ENCODE measurements around the gene NMNAT3.

The NMNAT3 gene

DNA sequence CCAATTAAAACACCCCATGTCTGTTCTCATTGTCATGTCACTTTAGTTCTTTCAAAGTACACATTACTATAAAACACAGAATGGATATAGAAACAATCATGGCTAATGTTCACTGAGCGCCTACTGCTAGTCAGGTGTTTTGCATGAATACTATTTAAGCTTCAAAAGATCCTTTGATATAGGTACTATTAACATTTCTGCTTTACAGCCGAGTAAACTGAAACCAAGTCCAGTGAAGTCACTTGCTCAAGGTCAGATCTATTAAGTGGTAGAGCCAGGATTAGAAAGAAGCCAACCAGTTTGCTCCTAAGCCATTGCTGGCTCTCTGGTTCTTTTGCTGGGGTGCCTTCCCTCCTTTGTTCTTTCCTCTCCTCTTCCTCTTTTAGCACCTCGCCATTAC lies 32.4 kb upstream of the NMNAT3 start:
- Histone ChIP-seq H3K4me3 (ENCODE audit: low read length, poor library complexity, severe bottlenecking) (no peak overlapping the region), H3K9me2 (replicated peaks; ENCODE audit: low read depth, low read length) (no peaks in the 10 kb centered on the region), H2AFZ (ENCODE audit: low read length) (no peak overlapping the region), H3K79me2 (ENCODE audit: insufficient read depth, low read length) (no peaks in the 10 kb centered on the region), H3K9ac (ENCODE audit: low read depth, low read length, poor library complexity, severe bottlenecking) (no peak overlapping the region), H4K20me1 (ENCODE audit: insufficient read depth, low read length, poor library complexity, severe bottlenecking) (no peaks in the 10 kb centered on the region), H3K27me3 (ENCODE audit: insufficient read depth, low read length, poor library complexity, severe bottlenecking) (no peaks in the 10 kb centered on the region), H3K9me3 (ENCODE audit: insufficient read depth, low read depth, low read length) (no peaks in the 10 kb centered on the region), H3K4me2 (ENCODE audit: low read depth, low read length, poor library complexity, severe bottlenecking) (no peak overlapping the region), H3K4me1 (ENCODE audit: insufficient read depth, low read length, poor library complexity, severe bottlenecking) (no peaks in the 10 kb centered on the region), H3K36me3 (ENCODE audit: insufficient read depth, low read length) (no peaks in the 10 kb centered on the region), H3F3A (ENCODE audit: low read depth) (no peaks in the 10 kb centered on the region)
- TF ChIP-seq, protein P1, sequence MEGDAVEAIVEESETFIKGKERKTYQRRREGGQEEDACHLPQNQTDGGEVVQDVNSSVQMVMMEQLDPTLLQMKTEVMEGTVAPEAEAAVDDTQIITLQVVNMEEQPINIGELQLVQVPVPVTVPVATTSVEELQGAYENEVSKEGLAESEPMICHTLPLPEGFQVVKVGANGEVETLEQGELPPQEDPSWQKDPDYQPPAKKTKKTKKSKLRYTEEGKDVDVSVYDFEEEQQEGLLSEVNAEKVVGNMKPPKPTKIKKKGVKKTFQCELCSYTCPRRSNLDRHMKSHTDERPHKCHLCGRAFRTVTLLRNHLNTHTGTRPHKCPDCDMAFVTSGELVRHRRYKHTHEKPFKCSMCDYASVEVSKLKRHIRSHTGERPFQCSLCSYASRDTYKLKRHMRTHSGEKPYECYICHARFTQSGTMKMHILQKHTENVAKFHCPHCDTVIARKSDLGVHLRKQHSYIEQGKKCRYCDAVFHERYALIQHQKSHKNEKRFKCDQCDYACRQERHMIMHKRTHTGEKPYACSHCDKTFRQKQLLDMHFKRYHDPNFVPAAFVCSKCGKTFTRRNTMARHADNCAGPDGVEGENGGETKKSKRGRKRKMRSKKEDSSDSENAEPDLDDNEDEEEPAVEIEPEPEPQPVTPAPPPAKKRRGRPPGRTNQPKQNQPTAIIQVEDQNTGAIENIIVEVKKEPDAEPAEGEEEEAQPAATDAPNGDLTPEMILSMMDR (conservative IDR thresholded peaks at IDR 0.05; ENCODE audit: low read length): no peak
- no peak for TF ChIP-seq EZH2phosphoT487 (IDR thresholded peaks at IDR 0.05; ENCODE audit: borderline replicate concordance)

- no peak overlapping the region for H3K9ac ChIP-seq (ENCODE audit: low read depth, low read length, poor library complexity, severe bottlenecking)
- no peaks in the 10 kb centered on the region for H3K27me3 ChIP-seq (ENCODE audit: insufficient read depth, low read length, poor library complexity, severe bottlenecking)
- no peak overlapping the region for H2AFZ ChIP-seq (ENCODE audit: low read length)
- H3K36me3 ChIP-seq (ENCODE audit: insufficient read depth, low read length): no peaks in the 10 kb centered on the region
- TF ChIP-seq, protein P1 (conservative IDR thresholded peaks at IDR 0.05; ENCODE audit: low read length): no peak
- no peak for TF ChIP-seq EZH2phosphoT487 (IDR thresholded peaks at IDR 0.05; ENCODE audit: borderline replicate concordance)
- H3K9me3 ChIP-seq (ENCODE audit: insufficient read depth, low read depth, low read length): no peaks in the 10 kb centered on the region
- no peaks in the 10 kb centered on the region for H3K9me2 ChIP-seq (replicated peaks; ENCODE audit: low read depth, low read length)
- no peaks in the 10 kb centered on the region for H3K79me2 ChIP-seq (ENCODE audit: insufficient read depth, low read length)
- no peaks in the 10 kb centered on the region for H3K4me1 ChIP-seq (ENCODE audit: insufficient read depth, low read length, poor library complexity, severe bottlenecking)
- H3K4me2 ChIP-seq (ENCODE audit: low read depth, low read length, poor library complexity, severe bottlenecking): no peak overlapping the region
- H3K4me3 ChIP-seq (ENCODE audit: low read length, poor library complexity, severe bottlenecking): no peak overlapping the region
- H3F3A ChIP-seq (ENCODE audit: low read depth): no peaks in the 10 kb centered on the region
- no peaks in the 10 kb centered on the region for H4K20me1 ChIP-seq (ENCODE audit: insufficient read depth, low read length, poor library complexity, severe bottlenecking)
Observed at GRCh38 chr3:139705631-139706030, 27.9 kb upstream of the NMNAT3 start.

DNA sequence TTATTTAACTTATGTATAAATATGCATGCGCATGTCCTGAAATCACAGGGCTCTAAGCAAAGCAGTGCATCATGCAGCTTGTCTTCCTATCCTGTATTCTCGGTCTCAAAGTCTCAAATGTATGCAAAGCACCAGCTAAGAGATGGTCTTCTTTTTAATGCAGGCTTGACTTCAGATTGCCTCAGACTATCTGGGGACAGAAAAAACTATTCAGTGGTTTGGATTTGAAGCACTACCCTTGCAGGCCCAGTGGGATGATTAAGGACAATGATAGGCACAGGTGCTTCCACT lies 18.5 kb upstream of the NMNAT3 start:
- Histone ChIP-seq H3K9me2 (replicated peaks; ENCODE audit: low read depth, low read length) (no peaks in the 10 kb centered on the region), H3K36me3 (ENCODE audit: insufficient read depth, low read length) (no peaks in the 10 kb centered on the region), H4K20me1 (ENCODE audit: insufficient read depth, low read length, poor library complexity, severe bottlenecking) (no peaks in the 10 kb centered on the region), H3F3A (ENCODE audit: low read depth) (no peaks in the 10 kb centered on the region), H3K4me3 (ENCODE audit: low read length, poor library complexity, severe bottlenecking) (no peak overlapping the region), H3K9me3 (ENCODE audit: insufficient read depth, low read depth, low read length) (no peaks in the 10 kb centered on the region), H3K79me2 (ENCODE audit: insufficient read depth, low read length) (no peaks in the 10 kb centered on the region), H3K4me1 (ENCODE audit: insufficient read depth, low read length, poor library complexity, severe bottlenecking) (no peaks in the 10 kb centered on the region), H3K27me3 (ENCODE audit: insufficient read depth, low read length, poor library complexity, severe bottlenecking) (no peaks in the 10 kb centered on the region), H3K9ac (ENCODE audit: low read depth, low read length, poor library complexity, severe bottlenecking) (no peak overlapping the region), H2AFZ (ENCODE audit: low read length) (no peak overlapping the region), H3K4me2 (ENCODE audit: low read depth, low read length, poor library complexity, severe bottlenecking) (no peak overlapping the region)
- TF ChIP-seq, protein P1 (conservative IDR thresholded peaks at IDR 0.05; ENCODE audit: low read length): no peak
- TF ChIP-seq EZH2phosphoT487 (IDR thresholded peaks at IDR 0.05; ENCODE audit: borderline replicate concordance): no peak

All from Loucy (cell line).